Astrocyte (in vitro differentiated cells and primary cell): ENCODE results near the gene TRMT5. TPM values are rescaled to one million over a fixed set of nuclear protein-coding genes. Genes with fewer than 3 reads are reported as not detected.
A peak's percentile ranks its signal among the peaks of the same experiment; 100 is the strongest.

Experiments
- DNase-seq: peaks from one replicate; pipeline ENCODE4 v3.0.0-alpha.2; 2010; ENCODE audit warnings: low read depth
- FAIRE-seq: peaks from 2 replicates; lab custom pipeline; 2011; peaks lifted over from hg19 to GRCh38; lab: Jason Lieb, UNC
- H2AFZ ChIP-seq: 2 replicates; pipeline ENCODE4 v1.6.0; 2012; ENCODE audit warnings: low read depth, low read length, inconsistent platforms
- H3K27ac ChIP-seq: 2 replicates; pipeline ENCODE4 v1.5.1; 2011; ENCODE audit warnings: low read depth, low read length, inconsistent platforms
- H3K27me3 ChIP-seq: 2 replicates; pipeline ENCODE4 v1.6.0; 2011; ENCODE audit warnings: low read length, inconsistent platforms; ENCODE audit not compliant: insufficient read depth
- H3K36me3 ChIP-seq: 2 replicates; pipeline ENCODE4 v1.5.1; 2011; ENCODE audit warnings: low read length, inconsistent platforms; ENCODE audit not compliant: insufficient read depth
- H3K4me1 ChIP-seq: 2 replicates; pipeline ENCODE4 v1.5.1; 2011; ENCODE audit warnings: low read length, inconsistent platforms; ENCODE audit not compliant: insufficient read depth
- H3K4me2 ChIP-seq: 2 replicates; pipeline ENCODE4 v1.6.0; 2012; ENCODE audit warnings: low read length, inconsistent platforms
- H3K4me3 ChIP-seq: 2 replicates; pipeline ENCODE4 v1.5.1; 2011; ENCODE audit warnings: low read depth, mild to moderate bottlenecking, low read length, inconsistent platforms; ENCODE audit not compliant: insufficient read depth
- H3K79me2 ChIP-seq: 2 replicates; pipeline ENCODE4 v1.6.0; 2012; ENCODE audit warnings: mild to moderate bottlenecking, low read length, inconsistent platforms; ENCODE audit not compliant: insufficient read depth
- H3K9ac ChIP-seq: 2 replicates; pipeline ENCODE4 v1.6.0; 2012; ENCODE audit warnings: mild to moderate bottlenecking, low read length, inconsistent platforms
- H3K9me3 ChIP-seq: 2 replicates; pipeline ENCODE4 v1.5.1; 2012; ENCODE audit warnings: low read depth, mild to moderate bottlenecking, low read length, inconsistent platforms; ENCODE audit not compliant: insufficient read depth
- H4K20me1 ChIP-seq: 2 replicates; pipeline ENCODE4 v1.6.0; 2012; ENCODE audit warnings: low read length, inconsistent platforms; ENCODE audit not compliant: insufficient read depth
- H3K27ac Mint-ChIP-seq: one replicate; pipeline ENCODE4 v1.8.0; 2021; ENCODE audit warnings: mild to moderate bottlenecking, mixed read lengths; ENCODE audit not compliant: unreplicated experiment
- H3K27me3 Mint-ChIP-seq: one replicate; pipeline ENCODE4 v1.8.0; 2021; ENCODE audit warnings: low read depth, mixed read lengths; ENCODE audit not compliant: unreplicated experiment
- H3K36me3 Mint-ChIP-seq: one replicate; pipeline ENCODE4 v1.8.0; 2021; ENCODE audit warnings: low read depth, mixed read lengths; ENCODE audit not compliant: unreplicated experiment
- H3K4me1 Mint-ChIP-seq: one replicate; pipeline ENCODE4 v1.8.0; 2021; ENCODE audit warnings: low read depth, mixed read lengths; ENCODE audit not compliant: unreplicated experiment
- H3K4me3 Mint-ChIP-seq: one replicate; pipeline ENCODE4 v1.8.0; 2021; ENCODE audit warnings: mild to moderate bottlenecking, moderate library complexity, mixed read lengths; ENCODE audit not compliant: unreplicated experiment
- H3K9me3 Mint-ChIP-seq: one replicate; pipeline ENCODE4 v1.8.0; 2021; ENCODE audit warnings: mild to moderate bottlenecking, mixed read lengths; ENCODE audit not compliant: unreplicated experiment
- EZH2 ChIP-seq: IDR thresholded peaks from 2 replicates; pipeline ENCODE4 v1.6.1; 2012; ENCODE audit warnings: mild to moderate bottlenecking, low read length, inconsistent platforms; ENCODE audit not compliant: insufficient read depth
- total RNA-seq: library from RNA; stranded (reverse); gene quantifications from 2 replicates; pipeline ENCODE4 v1.2.1, GENCODE V29; 2021
- TF ChIP-seq, protein P1 (sequence below): IDR thresholded peaks from 2 replicates; pipeline ENCODE4 v1.5.1; 2011; ENCODE audit warnings: low read depth, mild to moderate bottlenecking, inconsistent platforms, low read length, moderate library complexity; ENCODE audit not compliant: insufficient read depth

The TRMT5 gene
- total RNA-seq, 1 donor from 2014 or later = 14.8 TPM

GRCh38 chr14:61025251-61026223, 44.7 kb upstream of the TRMT5 start:
- no peaks in the 10 kb centered on the region for H3K79me2 ChIP-seq
- no peaks in the 10 kb centered on the region for H4K20me1 ChIP-seq
- TF ChIP-seq EZH2 = no peak
- TF ChIP-seq, protein P1, sequence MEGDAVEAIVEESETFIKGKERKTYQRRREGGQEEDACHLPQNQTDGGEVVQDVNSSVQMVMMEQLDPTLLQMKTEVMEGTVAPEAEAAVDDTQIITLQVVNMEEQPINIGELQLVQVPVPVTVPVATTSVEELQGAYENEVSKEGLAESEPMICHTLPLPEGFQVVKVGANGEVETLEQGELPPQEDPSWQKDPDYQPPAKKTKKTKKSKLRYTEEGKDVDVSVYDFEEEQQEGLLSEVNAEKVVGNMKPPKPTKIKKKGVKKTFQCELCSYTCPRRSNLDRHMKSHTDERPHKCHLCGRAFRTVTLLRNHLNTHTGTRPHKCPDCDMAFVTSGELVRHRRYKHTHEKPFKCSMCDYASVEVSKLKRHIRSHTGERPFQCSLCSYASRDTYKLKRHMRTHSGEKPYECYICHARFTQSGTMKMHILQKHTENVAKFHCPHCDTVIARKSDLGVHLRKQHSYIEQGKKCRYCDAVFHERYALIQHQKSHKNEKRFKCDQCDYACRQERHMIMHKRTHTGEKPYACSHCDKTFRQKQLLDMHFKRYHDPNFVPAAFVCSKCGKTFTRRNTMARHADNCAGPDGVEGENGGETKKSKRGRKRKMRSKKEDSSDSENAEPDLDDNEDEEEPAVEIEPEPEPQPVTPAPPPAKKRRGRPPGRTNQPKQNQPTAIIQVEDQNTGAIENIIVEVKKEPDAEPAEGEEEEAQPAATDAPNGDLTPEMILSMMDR = peak; percentile 96
- H2AFZ ChIP-seq = no peak overlapping the region
- peak overlapping the region; percentile 66 for H3K27ac ChIP-seq
- no peaks in the 10 kb centered on the region for H3K27me3 ChIP-seq
- peak overlapping the region; percentile 80 for H3K4me2 ChIP-seq
- H3K9me3 ChIP-seq = no peaks in the 10 kb centered on the region
- H3K4me1 Mint-ChIP-seq = peaks cover 11% of the 10 kb centered on the region
- peaks cover 16% of the 10 kb centered on the region for H3K4me1 ChIP-seq
- no peaks in the 10 kb centered on the region for H3K27me3 Mint-ChIP-seq
- FAIRE-seq (peak; percentile 56), DNase-seq (peak; percentile 65)
- peak overlapping the region; percentile 61 for H3K9ac ChIP-seq
- H3K36me3 Mint-ChIP-seq = peaks cover 2% of the 10 kb centered on the region
- peak overlapping the region; percentile 21 for H3K27ac Mint-ChIP-seq
- H3K36me3 ChIP-seq = no peaks in the 10 kb centered on the region
- peak overlapping the region; percentile 25 for H3K4me3 ChIP-seq
- peak overlapping the region; percentile 36 for H3K4me3 Mint-ChIP-seq
- H3K9me3 Mint-ChIP-seq = no peaks in the 10 kb centered on the region

DNA sequence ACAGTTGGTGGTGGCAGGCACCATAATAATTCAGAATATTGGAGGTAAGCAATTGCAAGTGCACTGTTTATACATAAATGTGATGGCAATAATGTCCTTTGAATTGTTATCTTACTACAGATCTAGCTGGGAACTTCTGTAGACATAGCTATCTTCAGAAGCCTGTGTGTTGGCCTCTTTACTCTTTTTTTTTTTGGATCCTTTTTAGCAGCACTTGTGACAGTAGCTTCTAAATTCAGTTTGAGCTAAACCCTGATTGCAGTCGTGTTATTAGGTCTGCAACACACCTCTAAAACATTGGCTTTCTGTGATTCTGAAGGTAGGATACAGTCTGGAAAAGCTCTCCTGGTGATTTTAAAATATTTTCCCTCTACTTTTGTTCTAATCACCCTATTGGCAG, 38.7 kb upstream of the TRMT5 start:
- H3K27me3 Mint-ChIP-seq = no peaks in the 10 kb centered on the region
- H3K36me3 Mint-ChIP-seq = peaks cover 7% of the 10 kb centered on the region

More for the DNA sequence above, 38.7 kb upstream of the TRMT5 start:
- Histone ChIP-seq H4K20me1 (no peaks in the 10 kb centered on the region), H3K4me2 (no peak overlapping the region), H2AFZ (no peak overlapping the region), H3K36me3 (no peaks in the 10 kb centered on the region), H3K4me3 (no peak overlapping the region), H3K9ac (no peak overlapping the region), H3K27ac (no peak overlapping the region), H3K79me2 (no peaks in the 10 kb centered on the region), H3K9me3 (no peaks in the 10 kb centered on the region), H3K4me1 (no peaks in the 10 kb centered on the region), H3K27me3 (no peaks in the 10 kb centered on the region)
- TF ChIP-seq EZH2 = no peak
- TF ChIP-seq, protein P1 = no peak
- peaks cover 2% of the 10 kb centered on the region for H3K4me1 Mint-ChIP-seq
- no peak for DNase-seq
- H3K27ac Mint-ChIP-seq = no peak overlapping the region
- no peak overlapping the region for H3K4me3 Mint-ChIP-seq
- peaks cover 7% of the 10 kb centered on the region for H3K9me3 Mint-ChIP-seq
- FAIRE-seq = no peak
